GM21390 (cell line): ENCODE results near the gene GRIP2.

Experiments
- ATAC-seq: cut with Tn5 transposase; IDR thresholded peaks from one replicate; pipeline ENCODE4 v1.9.1; 2021; ENCODE audit not compliant: unreplicated experiment

The GRIP2 gene

DNA sequence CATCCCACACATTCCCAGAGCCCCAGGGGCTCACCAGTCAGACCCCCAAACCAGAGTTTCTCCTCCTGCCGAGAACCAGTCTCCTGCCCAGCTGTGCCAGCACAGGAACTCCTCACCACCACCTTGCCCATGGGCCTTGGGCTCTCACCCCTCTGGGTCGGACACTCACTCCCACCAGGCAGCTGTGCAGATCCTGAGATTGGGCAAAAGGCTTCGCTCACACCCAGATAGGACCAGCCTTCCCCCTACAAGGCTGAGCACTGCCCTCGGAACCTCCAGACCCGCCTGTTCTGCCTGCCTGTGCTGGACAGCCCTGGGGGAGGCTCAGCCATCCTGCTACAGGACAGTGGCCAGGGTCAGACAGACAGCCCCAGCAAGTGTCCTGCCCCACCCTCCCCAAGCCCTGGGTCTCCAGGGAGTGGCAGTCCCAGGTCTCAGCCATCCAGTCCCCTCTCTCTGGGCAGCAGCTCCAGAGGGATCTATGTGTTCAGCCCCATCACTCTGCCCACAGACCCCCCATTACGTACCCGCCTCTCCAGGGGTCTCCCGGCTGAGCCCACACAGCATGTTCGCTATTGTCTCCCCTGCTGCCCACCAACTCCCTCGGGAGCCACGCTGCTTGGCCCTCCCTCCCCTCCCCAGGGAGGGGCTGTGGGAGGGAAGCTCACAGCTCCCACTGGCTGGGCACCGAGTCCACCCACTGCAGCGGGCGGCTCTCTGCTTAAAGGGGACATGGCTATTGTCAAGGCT, at the start of gene GRIP2:
Gene GRIP2 (minus strand): TSS at position 601 of the 750 bp plus-strand sequence. CDS start 34 bp downstream, at position 567.
- ATAC-seq = no peak

DNA sequence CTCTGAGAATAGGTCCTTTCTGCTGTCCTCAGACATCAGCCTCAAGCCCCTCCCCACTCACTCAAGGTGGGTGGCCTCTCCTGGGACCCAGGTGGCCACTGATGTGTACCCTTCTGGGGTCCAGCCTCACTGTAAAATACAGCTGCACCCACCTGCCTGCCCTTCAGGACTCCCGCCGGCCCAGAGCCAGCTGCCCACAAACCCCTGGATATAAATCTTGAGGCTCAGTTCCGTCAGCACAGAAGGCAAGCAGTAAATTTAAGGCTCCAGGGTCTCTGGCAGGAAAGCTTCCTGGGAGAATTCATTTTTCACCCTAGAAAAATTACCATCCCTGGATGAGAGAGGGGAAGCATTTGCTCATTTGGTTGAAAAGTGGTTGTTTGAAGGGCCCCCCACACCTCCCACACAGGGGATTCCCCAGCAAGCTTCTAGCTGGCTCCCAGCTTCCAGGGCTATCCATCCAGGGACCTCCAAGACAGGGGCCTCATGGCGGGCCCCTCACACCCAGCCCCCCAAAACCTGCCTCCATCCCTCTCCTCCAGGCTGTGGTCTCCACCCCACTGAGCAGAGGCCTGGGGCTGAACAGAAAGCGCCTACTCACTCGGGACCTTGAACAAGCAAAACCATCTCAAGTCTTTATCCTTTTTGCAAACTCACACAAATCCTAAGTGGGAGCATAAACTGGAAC, 48.4 kb upstream of the GRIP2 start:
- no peak for ATAC-seq

DNA sequence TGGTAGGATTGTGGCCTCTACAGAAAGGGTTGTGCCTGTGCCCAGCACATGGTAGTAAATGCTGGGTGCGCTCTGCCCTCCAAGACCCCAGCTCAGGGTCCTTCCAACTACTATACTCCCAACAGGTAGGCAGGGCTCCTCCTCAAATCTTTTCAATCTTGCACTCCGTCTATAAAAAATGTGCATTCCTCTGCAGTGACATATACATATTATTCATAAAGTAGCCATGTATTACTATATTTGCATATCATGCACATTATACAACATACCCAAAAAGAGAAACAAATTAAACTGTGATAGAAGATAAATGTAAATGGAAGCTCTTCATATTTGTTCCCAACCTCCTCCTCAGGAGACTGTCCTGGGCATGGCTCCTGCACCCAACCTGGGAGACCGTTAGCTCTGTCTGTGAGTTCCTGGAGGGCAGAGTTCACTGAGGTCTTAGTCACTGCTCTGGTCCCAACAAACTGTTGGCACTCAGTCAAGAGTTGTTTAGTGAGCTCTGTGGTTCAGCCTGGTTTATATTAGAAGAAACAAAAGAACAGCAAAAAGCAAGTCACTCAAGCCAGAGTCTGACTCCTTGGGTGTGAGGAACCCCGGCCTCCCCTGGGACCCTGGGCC, 47.7 kb upstream of the GRIP2 start:
- ATAC-seq = no peak

DNA sequence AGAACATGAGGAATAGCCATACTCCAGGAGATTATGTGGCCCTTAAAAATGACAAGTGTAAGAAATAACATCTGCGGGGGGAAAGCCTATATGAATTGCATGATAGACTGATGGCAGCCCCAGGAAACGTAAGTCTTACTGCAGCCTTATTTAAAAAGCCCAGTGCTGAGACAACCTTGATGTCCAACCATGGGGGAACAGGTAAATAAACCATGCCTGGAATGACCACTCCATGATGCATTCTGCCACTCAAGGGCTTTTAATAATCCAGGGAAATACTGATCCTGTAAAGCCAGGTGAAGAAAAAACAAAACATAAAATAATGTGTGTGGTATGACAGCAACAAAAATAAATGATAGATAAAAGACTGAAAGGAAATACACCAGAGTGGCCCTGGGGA, 46.5 kb upstream of the GRIP2 start:
- ATAC-seq = no peak

DNA sequence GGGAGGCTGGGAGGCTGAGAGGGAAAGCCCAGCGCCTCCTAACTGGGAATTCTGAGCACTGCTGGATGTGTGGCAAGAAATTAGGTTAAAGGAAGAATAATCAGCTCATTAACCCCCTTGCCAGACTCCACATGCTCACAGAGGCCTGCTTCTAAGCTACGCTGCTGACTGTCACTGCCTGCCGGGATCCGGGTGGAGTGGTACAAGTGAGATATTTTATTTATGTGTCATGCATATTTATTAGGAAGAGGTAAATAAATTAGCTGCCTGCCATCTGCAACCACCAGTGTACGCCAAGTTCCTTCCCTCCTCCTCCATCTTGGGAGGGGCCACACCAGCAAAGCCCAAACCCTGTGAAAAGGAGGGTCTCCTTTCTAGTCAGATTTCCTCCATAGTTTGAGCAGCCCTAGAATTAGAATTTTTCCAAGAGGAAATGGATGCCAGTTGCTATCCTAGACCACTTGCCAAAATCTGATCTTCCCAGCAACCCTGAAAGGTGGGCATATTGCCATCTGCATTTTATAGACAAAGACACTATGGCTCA, 43.5 kb upstream of the GRIP2 start:
- ATAC-seq = no peak

DNA sequence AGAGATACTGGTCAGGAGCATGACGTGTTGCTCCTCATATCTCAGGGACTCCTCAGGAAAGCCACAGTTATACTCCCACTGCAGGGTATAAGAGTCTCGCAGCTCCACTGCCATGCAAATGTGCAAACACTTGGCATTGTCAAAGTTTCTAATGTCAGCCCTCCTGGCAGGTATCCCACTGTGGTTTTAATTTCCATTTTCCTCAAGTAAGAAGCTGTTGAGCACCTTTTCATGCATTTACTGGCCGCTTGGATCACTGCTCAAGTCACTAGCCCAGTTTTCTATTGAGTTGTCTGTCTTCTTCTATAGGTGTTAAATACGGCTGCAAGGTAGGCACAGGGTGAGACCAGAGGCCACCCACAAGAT, 41.9 kb upstream of the GRIP2 start:
- no peak for ATAC-seq

DNA sequence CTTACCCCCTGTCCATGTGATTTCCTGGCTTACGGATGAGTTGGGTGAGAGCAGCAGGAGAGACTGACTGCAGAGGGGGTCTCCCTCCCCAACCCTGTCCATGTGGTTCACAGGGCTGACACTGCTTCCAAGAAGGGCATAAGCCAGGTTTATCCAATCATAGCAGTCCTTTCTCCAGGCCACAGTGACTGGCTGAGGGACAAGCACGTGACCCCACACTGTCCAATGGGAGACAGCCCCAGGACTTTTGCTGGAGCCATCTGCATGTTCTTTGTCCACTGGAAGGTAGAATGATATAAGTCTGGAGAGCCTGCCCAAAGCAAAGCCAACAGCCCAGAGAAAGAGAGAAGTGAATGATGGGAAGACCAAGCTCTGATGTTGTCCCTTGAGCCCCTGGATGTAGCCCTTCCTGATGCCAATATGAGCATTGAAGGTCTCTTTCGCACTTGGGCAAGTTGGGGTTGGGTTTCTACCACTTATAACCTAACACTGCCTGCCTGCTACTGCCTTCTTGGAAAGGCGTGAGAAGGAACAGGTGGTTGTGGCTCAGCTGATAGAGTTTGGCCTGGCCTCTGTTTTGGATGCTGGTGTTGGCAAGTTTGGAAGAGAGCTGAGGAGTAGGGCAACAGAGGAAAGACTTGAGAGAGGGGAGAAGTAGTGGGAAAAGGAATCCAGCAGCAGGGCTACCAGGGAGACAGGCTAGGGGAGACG, 41.3 kb upstream of the GRIP2 start:
- ATAC-seq = no peak

DNA sequence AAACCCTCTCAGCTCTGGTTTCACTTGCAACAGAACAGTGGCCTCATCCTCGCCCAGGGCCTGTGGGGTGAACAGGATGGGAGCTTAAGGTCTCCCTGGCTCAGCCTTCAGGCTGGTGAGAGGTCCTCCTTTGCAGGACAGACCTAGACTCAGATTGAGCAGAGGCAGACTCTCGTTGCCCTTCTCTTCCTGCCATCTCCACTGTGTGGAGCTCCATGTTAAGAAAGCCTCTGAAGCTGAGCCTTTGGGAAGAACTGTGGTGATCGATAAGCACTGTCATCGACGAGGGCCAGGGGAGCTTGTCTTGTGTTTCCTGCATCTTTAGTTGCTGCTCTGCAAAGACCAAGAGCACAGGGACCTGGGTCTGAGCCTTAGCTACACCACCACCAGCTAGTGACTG, 37.8 kb upstream of the GRIP2 start:
- ATAC-seq = no peak

DNA sequence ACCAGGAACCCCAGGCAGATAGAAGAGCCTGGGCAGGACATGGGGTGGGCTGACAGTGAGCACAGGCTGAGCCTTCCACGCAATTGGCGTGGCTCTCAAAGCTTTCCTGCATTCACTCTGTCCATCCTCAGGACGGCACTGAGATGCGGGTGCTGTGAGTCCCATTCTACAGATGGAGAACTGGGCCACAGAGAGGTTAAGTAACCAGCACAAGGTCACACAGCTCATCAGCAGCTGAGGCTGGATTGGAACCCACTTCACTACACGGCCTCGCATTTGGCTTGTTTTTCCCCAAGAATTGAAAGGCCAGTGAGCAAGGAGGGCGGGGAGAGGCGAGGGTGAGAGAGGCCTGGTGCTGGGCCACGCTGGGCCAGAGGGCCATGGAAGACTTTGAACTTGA, 36.0 kb upstream of the GRIP2 start:
- ATAC-seq = no peak

DNA sequence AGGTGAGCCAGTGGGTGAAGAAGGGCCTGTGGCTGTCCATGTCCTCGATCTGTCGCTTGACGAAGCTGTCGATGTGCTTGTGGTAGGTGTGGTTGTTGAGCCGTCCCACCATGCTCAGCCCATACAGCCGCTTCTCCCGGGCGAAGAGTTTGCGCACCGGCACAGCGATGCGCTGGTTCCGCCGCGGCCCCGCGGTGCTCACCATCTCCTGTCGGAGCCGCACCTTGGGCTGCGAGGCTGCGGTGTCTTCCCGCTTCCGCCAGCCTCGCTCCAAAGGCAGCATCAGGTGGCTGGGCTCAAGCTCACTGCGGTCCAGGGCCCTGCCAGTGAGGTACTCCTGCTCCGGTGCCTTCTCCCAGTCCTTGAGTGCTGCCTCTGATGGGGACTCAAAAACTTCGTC, 34.0 kb upstream of the GRIP2 start:
- ATAC-seq = no peak

DNA sequence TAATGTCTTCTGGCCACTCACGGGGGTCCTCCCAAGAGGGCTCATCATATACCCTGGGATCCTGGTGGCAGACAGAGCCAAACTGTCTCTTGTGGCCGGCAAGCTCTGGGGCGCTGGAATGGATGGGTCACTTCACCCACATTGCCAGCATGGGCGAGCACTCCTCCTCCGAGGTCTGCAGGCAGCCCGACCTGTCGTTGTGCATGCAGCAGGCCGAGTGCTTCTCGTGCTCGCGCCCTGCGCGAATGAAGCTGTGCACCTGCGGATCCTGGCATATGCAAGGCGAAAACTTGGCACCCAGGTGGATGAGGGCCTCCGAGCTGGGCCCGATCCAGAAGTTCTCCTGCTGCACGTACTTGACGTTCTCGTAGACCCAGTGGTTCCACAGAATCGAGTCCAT, 33.6 kb upstream of the GRIP2 start:
- ATAC-seq = no peak

DNA sequence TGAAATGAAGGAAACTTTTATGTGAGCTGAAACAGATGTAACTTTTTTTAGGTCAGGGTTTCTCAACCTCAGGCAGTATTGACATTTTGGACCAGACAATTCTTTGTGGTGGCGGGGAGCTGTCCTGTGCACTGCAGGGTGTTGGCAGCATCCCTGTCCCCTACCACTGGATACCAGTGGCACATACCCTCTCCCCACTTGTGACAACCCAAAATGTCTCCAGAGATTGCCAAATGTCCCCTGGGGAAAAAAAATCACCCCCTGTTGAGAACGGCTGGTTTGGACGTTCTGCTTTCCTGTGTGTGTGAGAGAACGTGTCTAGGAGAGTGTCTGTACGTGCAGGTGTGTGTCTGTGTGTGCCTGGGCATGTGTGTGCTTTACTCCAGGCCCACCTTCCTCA, 30.7 kb upstream of the GRIP2 start:
- ATAC-seq = no peak

DNA sequence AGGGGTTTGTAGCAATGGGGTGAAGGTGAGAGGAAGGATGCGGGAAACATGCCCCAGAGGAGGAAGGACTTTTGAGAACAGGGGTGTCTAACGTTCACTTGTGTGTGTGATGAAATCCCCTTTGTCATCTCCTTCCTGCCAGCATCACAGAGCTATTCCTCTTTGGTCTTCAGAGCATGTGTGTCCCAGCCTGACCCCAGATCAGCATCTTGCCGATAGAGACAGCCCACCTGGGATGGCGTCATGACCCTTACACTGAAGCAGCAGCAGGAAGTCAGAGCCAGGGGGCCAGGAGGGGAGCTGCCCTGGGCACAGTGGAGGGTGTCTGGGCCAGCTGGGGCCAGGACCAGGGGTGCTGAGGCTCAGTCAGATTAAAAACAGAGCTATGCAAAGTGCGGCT, 29.9 kb upstream of the GRIP2 start:
- ATAC-seq = no peak

DNA sequence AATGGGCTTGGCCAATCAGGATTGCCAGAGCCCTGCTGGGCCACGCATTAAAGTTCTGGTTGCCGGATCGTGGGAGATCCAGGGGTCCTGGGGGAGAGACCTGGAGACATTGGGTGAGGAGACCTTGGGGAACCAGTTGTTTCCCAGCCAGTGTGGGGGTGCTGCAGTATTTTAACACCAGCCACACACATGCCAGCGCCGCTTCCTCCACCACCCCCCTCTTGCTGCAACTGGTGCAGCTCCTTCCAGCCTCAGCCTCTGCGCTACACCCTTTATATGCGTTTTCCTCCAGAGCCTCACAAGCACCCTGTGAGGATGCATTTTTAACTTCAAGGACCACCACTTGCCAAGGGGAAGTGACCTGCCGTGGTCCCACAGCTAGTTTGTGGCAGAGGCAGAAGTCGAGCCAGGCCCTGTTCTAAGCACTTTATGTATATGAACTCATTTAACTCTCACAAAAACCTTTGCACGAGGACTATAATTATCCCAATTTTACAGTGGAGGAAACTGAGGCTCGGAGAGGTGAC, 29.4 kb upstream of the GRIP2 start:
- ATAC-seq = no peak

DNA sequence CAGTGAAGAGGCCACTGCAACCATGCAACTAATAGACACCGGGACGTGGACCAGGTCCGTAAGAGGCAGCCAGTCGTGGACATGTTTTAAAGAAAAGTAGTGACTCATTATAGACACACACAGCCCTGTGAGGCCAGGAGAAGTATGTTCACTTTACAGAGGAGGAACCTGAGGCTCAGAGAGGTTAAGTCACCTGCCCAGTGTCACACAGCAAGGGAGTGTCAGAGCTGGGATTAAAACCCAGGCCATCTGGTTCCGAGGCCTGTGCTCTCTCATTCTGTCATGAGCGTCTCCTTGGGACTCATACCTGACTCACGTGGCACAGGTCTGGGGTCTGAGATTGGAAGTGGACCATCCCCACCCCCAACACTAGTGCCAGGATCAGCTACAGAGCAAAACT, 28.1 kb upstream of the GRIP2 start:
- no peak for ATAC-seq

DNA sequence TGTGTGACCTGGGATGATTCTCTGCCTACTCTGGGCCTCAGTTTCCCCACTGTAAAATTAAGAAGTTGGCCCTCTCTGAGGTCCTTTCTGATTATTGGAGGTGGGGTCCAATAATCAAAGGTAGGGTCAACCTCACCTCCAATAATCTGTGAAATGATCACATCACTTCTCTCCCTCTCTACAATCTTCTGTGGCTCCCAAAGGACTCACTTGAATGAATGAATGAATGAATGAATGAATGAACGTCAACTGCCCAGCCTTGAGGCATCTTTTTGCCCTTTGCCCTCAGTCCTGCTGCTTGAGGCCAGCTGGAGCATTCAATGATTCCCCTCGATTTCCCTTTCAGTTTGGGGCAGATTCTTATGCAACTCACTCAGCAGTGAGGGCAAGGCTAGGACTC, 26.7 kb upstream of the GRIP2 start:
- ATAC-seq = no peak

DNA sequence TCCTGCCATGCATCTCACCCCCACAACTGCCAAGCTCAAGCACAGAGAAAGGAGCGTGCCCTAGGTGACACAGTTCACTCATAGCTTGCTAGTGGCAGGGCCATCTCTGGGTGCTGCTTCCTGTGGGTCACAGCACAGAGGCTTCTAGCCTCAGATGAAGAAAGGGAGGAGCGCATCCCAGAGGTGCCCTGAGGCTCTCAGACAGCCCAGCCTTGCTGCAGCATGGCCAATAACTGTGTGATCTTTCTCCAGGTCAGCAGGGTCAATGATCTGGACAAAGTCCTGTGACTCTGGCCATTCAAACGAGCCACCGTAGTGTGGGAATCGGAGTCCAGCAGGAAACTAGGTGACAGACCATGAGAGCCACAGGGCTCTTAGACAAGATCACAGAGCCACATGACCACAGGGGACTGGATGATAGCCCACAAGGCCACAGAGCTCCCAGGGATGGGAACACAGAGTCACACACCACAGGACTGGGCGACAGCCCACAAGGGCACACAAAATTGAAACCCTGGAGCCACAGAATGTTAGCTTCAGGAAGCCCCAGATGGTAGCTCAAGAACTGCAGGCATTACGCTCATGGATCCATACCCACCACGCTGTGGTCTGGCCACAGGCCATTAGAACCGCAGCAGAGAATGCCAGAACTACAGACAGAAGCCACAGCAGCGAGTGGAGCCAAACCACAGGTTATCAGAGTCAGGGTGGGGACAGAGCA, 25.9 kb upstream of the GRIP2 start:
- no peak for ATAC-seq

DNA sequence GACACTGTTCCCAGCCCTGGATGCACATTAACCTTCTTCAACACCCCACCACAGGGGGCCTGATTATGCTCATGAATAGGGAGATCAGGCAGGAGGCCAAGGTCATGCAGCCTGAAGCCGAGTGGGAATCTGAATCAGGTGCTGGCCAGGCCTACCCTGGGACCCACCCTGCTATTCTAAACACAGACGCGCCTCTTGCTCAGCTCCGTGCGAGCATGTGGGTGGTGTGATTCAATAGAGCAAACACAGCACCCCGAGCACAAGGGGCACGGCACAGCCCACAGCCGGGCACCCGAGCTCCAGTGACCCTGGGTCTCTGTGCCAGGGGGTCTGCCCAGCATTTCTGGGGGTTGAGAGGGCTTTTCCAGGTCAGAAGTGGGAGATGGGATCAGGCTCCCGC, 24.6 kb upstream of the GRIP2 start:
- ATAC-seq = no peak

DNA sequence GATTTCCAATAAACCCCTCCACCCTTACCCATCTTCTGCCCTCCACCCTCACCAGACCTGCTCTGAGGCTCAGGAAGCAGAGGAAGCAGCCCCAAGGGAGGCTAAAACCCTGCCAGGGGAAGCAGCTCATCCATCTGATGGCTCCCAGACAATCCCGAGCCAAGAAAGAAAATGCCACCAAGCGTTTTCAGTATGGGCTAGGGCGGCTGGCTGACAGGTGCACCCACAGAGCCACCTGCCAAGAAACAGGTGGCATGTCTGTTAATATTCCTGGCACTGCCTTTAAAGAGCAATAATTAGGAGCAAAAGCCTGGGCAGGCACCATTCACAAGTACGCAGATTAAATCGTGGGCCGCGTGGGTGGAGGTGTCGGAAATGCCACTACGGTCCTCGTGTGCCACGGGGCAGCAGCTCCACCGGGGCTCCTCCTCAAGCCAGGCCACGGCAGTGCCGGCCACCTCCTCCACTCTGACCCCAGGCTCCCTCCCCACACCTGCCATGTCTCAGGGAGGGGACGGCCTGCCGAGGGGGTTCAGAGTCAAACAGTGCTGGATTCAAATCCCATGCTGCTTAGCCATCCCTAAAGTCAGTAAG, 23.9 kb upstream of the GRIP2 start:
- no peak for ATAC-seq
